ENCODE measurements around the gene KMT5B.

KMT5B gene

GRCh38 chr11:68117853-68118470, 95.1 kb downstream of the KMT5B start:
- DNase-seq (ENCODE audit: low read depth), result no peak
- H3K4me3 ChIP-seq (ENCODE audit: low read depth, low read length), result peak overlapping the region; percentile 63
- TF ChIP-seq MYC (IDR thresholded peaks at IDR 0.05; ENCODE audit: low read depth, low read length) (no peak), MAX (IDR thresholded peaks at IDR 0.05; ENCODE audit: low read depth, low read length) (no peak), CTCF (IDR thresholded peaks at IDR 0.05; ENCODE audit: low read depth, low read length) (no peak), POLR2A (IDR thresholded peaks at IDR 0.05; ENCODE audit: extremely low read depth, insufficient read length) (no peak)

- no peak overlapping the region for H3K4me3 ChIP-seq (ENCODE audit: low read depth, low read length)
- no peak for DNase-seq (ENCODE audit: low read depth)
These were observed 96.1 kb downstream of the KMT5B start for GRCh38 chr11:68116974-68117373.

GRCh38 chr11:68116126-68116525, 97.0 kb downstream of the KMT5B start:
- no peak overlapping the region for H3K4me3 ChIP-seq (ENCODE audit: low read depth, low read length)
- TF ChIP-seq CTCF (IDR thresholded peaks at IDR 0.05; ENCODE audit: low read depth, low read length) (no peak), MAX (IDR thresholded peaks at IDR 0.05; ENCODE audit: low read depth, low read length) (no peak), POLR2A (IDR thresholded peaks at IDR 0.05; ENCODE audit: extremely low read depth, insufficient read length) (no peak), MYC (IDR thresholded peaks at IDR 0.05; ENCODE audit: low read depth, low read length) (no peak)

More at GRCh38 chr11:68116974-68117373, 96.1 kb downstream of the KMT5B start:
- TF ChIP-seq MYC (IDR thresholded peaks at IDR 0.05; ENCODE audit: low read depth, low read length), result no peak
- no peak for TF ChIP-seq MAX (IDR thresholded peaks at IDR 0.05; ENCODE audit: low read depth, low read length)
- TF ChIP-seq POLR2A (IDR thresholded peaks at IDR 0.05; ENCODE audit: extremely low read depth, insufficient read length), result no peak
- no peak for TF ChIP-seq CTCF (IDR thresholded peaks at IDR 0.05; ENCODE audit: low read depth, low read length)

GRCh38 chr11:68115285-68115684, 97.8 kb downstream of the KMT5B start:
- no peak overlapping the region for H3K4me3 ChIP-seq (ENCODE audit: low read depth, low read length)
- TF ChIP-seq MYC (IDR thresholded peaks at IDR 0.05; ENCODE audit: low read depth, low read length), result no peak
- TF ChIP-seq POLR2A (IDR thresholded peaks at IDR 0.05; ENCODE audit: extremely low read depth, insufficient read length), result no peak
- no peak for TF ChIP-seq CTCF (IDR thresholded peaks at IDR 0.05; ENCODE audit: low read depth, low read length)
- TF ChIP-seq MAX (IDR thresholded peaks at IDR 0.05; ENCODE audit: low read depth, low read length), result no peak
- peak; percentile 63 for DNase-seq (ENCODE audit: low read depth)

More at GRCh38 chr11:68116126-68116525, 97.0 kb downstream of the KMT5B start:
- DNase-seq (ENCODE audit: low read depth), result no peak

- TF ChIP-seq POLR2A (IDR thresholded peaks at IDR 0.05; ENCODE audit: extremely low read depth, insufficient read length), result no peak
- TF ChIP-seq MYC (IDR thresholded peaks at IDR 0.05; ENCODE audit: low read depth, low read length), result no peak
- no peak for TF ChIP-seq MAX (IDR thresholded peaks at IDR 0.05; ENCODE audit: low read depth, low read length)
- TF ChIP-seq CTCF (IDR thresholded peaks at IDR 0.05; ENCODE audit: low read depth, low read length), result no peak
- DNase-seq (ENCODE audit: low read depth), result no peak
- no peak overlapping the region for H3K4me3 ChIP-seq (ENCODE audit: low read depth, low read length)
These were observed 99.1 kb downstream of the KMT5B start for GRCh38 chr11:68113986-68114385.

All from NB4 (cell line).